Naive thymus-derived CD4-positive, alpha-beta T cell (primary cell): ENCODE measurements around the gene CASTOR1. TPM values are rescaled to one million over a fixed set of nuclear protein-coding genes. Genes with fewer than 3 reads are reported as not detected.
A peak's percentile ranks its signal among the peaks of the same experiment; 100 is the strongest.

Source experiments
- ATAC-seq: fragments of 150-1000 bp; cut with Tn5 transposase; 2 replicates; pipeline ENCODE4 v1.10.0; 2021; ENCODE audit warnings: mild to moderate bottlenecking, moderate library complexity
- CTCF ChIA-PET: fragments of 350-600 bp; sonication (Branson Sonifier 250); formaldehyde crosslinking; loops from one replicate; lab custom pipeline; 2021; ENCODE audit warnings: antibody characterized with exemption; lab: Charles Lee
- POLR2A ChIA-PET: fragments of 350-600 bp; sonication (Branson Sonifier 250); formaldehyde crosslinking; loops from one replicate; lab custom pipeline; 2021; ENCODE audit warnings: antibody characterized with exemption, inconsistent platforms; lab: Charles Lee
- DNase-seq, 9 donors: peaks; one replicate each; pipeline versions ENCODE4 v3.0.0 to v3.0.0-alpha.2; 2020 to 2022; ENCODE audit warnings: mixed read lengths in 1 of 9
- H3K27ac ChIP-seq: one replicate; pipeline ENCODE4 v1.7.0; 2013; ENCODE audit warnings: mild to moderate bottlenecking, low read depth, low read length, moderate library complexity
- H3K27me3 ChIP-seq, 2 donors: one replicate each; pipeline ENCODE4 v1.7.0; 2013; ENCODE audit warnings: low read length in 2 of 2, mild to moderate bottlenecking in 2 of 2, moderate library complexity in 2 of 2; ENCODE audit not compliant: control insufficient read depth in 2 of 2, insufficient read depth in 2 of 2
- H3K36me3 ChIP-seq, 3 experiments: 1 replicate in 2 of 3; 2 replicates in 1 of 3; pipeline ENCODE4 v1.7.0; 2013; ENCODE audit warnings: low read length in 3 of 3, mild to moderate bottlenecking in 3 of 3, moderate library complexity in 1 of 3; ENCODE audit not compliant: insufficient read depth in 3 of 3, control insufficient read depth in 2 of 3
- H3K4me1 ChIP-seq, 2 donors: one replicate each; pipeline ENCODE4 v1.7.0; 2013; ENCODE audit warnings: low read length in 2 of 2, mild to moderate bottlenecking in 2 of 2, moderate library complexity in 1 of 2; ENCODE audit not compliant: control insufficient read depth in 2 of 2, insufficient read depth in 2 of 2
- H3K4me3 ChIP-seq: 2 replicates; pipeline ENCODE4 v1.7.0; 2013; ENCODE audit warnings: mild to moderate bottlenecking, low read length
- H3K9me3 ChIP-seq, 3 experiments: 1 replicate in 2 of 3; 2 replicates in 1 of 3; pipeline ENCODE4 v1.7.0; 2013; ENCODE audit warnings: low read length in 3 of 3; ENCODE audit not compliant: control insufficient read depth in 2 of 3
- H3K27ac Mint-ChIP-seq, 9 donors: one replicate each; pipeline ENCODE4 v1.8.0; 2020 to 2022; ENCODE audit warnings: mixed read lengths in 9 of 9, mild to moderate bottlenecking in 8 of 9, moderate library complexity in 5 of 9, inconsistent platforms in 2 of 9
- H3K27me3 Mint-ChIP-seq, 5 donors: one replicate each; pipeline ENCODE4 v1.8.0; 2021 to 2022; ENCODE audit warnings: mixed read lengths in 5 of 5, mild to moderate bottlenecking in 1 of 5
- H3K36me3 Mint-ChIP-seq, 5 donors: one replicate each; pipeline ENCODE4 v1.8.0; 2020 to 2022; ENCODE audit warnings: mixed read lengths in 5 of 5, mild to moderate bottlenecking in 3 of 5, inconsistent platforms in 1 of 5
- H3K4me1 Mint-ChIP-seq, 7 donors: one replicate each; pipeline ENCODE4 v1.8.0; 2020 to 2022; ENCODE audit warnings: mixed read lengths in 7 of 7, mild to moderate bottlenecking in 3 of 7, inconsistent platforms in 1 of 7
- H3K4me3 Mint-ChIP-seq, 10 donors: one replicate each; pipeline ENCODE4 v1.8.0; 2020 to 2022; ENCODE audit warnings: mild to moderate bottlenecking in 10 of 10, mixed read lengths in 10 of 10, moderate library complexity in 6 of 10, inconsistent platforms in 2 of 10
- H3K9me3 Mint-ChIP-seq, 11 donors: one replicate each; pipeline ENCODE4 v1.8.0; 2020 to 2022; ENCODE audit warnings: mixed read lengths in 11 of 11, mild to moderate bottlenecking in 4 of 11, inconsistent platforms in 1 of 11, moderate library complexity in 1 of 11
- intact Hi-C, 2 donors: fragments of 100-400 bp; cut with micrococcal nuclease; formaldehyde crosslinking; loops; one replicate each; pipeline ENCODE4 v1.15.1; 2023
- polyA plus RNA-seq, 2 donors: library from polyadenylated mRNA; unstranded; fragments of 300-500 nt; fragmentation: Illumina TruSeq; gene quantifications; one replicate each; pipeline ENCODE4 v1.2.3, GENCODE V29; 2021
- total RNA-seq, 6 experiments: library from RNA in 5 of 6; stranded (reverse) in 5 of 6; gene quantifications; 1 replicate in 5 of 6; 2 replicates in 1 of 6; pipeline ENCODE4 v1.2.3 and lab custom pipeline; 2021 to 2026

The CASTOR1 gene
- total and polyA plus RNA-seq, 7 experiments from 2014 or later = 12.4 to 43.0 (median 19.0) TPM

GRCh38 chr22:30287648-30288418 is 1.5 kb downstream of the CASTOR1 start:
- Histone ChIP-seq H3K27ac (peak overlapping the region; percentile 75), H3K9me3 (no peaks in the 10 kb centered on the region), H3K27me3 (no peaks in the 10 kb centered on the region), H3K36me3 (peaks cover 0 to 34% (median 10%) of the 10 kb centered on the region in 3 experiments), H3K4me1 (peaks cover 27 to 28% of the 10 kb centered on the region in 2 donors), H3K4me3 (peak overlapping the region; percentile 80)
- Mint-ChIP-seq H3K36me3 (peaks cover 0 to 9% (median 8%) of the 10 kb centered on the region in 5 donors), H3K4me1 (peaks cover 17 to 51% (median 36%) of the 10 kb centered on the region in 7 donors), H3K9me3 (no peaks in the 10 kb centered on the region), H3K27me3 (no peaks in the 10 kb centered on the region), H3K27ac (peak overlapping the region; percentile 74 to 96 (median 91)), H3K4me3 (peak overlapping the region; percentile 82 to 93 (median 88))
- ATAC-seq (peak; percentile 66), DNase-seq (peak; percentile 70 to 91 (median 88))
- ChIA-PET CTCF (interaction anchor here (0.6 to 8.8 kb wide), 37 partner anchors 8 to 197 kb away, joined by 3 to 157 read pairs (median 6); partner anchors contain the start of genes CCDC157, MTFP1, OSM and RNF215), POLR2A (interaction anchor here (0.6 to 32.8 kb wide), 12 partner anchors 12 to 1386 kb away, joined by 3 to 1265 read pairs (median 10); partner anchors contain the start of genes CCDC157, OSM, RNF215 and SEC14L2)
- intact Hi-C loops = loop anchor here (1.0 to 5.0 kb wide), 8 partner anchors 25 to 794 kb away; partner anchors contain the start of genes RNF215 (in 2 of the 2), SMTN (in 1 of the 2), UQCR10 (in 1 of the 2) and ZMAT5 (in 1 of the 2)

GRCh38 chr22:30286813-30287647 is 2.3 kb downstream of the CASTOR1 start:
- H3K36me3 Mint-ChIP-seq = peaks cover 0 to 12% (median 7%) of the 10 kb centered on the region in 5 donors
- no peaks in the 10 kb centered on the region for H3K27me3 Mint-ChIP-seq
- DNase-seq = peak; percentile 71 to 93 (median 85)
- no peak overlapping the region for H3K27ac ChIP-seq
- no peaks in the 10 kb centered on the region for H3K9me3 Mint-ChIP-seq
- POLR2A ChIA-PET = interaction anchor here (0.6 to 32.8 kb wide), 10 partner anchors 11 to 1387 kb away, joined by 3 to 1265 read pairs (median 16); partner anchors contain the start of genes CCDC157, OSM, RNF215 and SEC14L2
- H3K36me3 ChIP-seq = peaks cover 0 to 26% (median 5%) of the 10 kb centered on the region in 3 experiments
- H3K4me1 ChIP-seq = peaks cover 27 to 35% of the 10 kb centered on the region in 2 donors
- H3K4me3 Mint-ChIP-seq = peak overlapping the region in 1 of 10 donors; percentile 33
- H3K9me3 ChIP-seq = no peaks in the 10 kb centered on the region
- no peaks in the 10 kb centered on the region for H3K27me3 ChIP-seq
- H3K4me1 Mint-ChIP-seq = peaks cover 17 to 57% (median 40%) of the 10 kb centered on the region in 7 donors
- CTCF ChIA-PET = interaction anchor here (0.6 to 8.8 kb wide), 32 partner anchors 7 to 199 kb away, joined by 3 to 157 read pairs (median 6); partner anchors contain the start of genes CCDC157, MTFP1, OSM and RNF215
- intact Hi-C loops = loop anchor here (1.0 to 5.0 kb wide), 5 partner anchors 24 to 795 kb away; partner anchors contain the start of genes RNF215 (in 2 of the 2) and SMTN (in 1 of the 2)
- peak overlapping the region in 5 of 9 donors; percentile 70 to 95 (median 74) for H3K27ac Mint-ChIP-seq
- no peak overlapping the region for H3K4me3 ChIP-seq
- ATAC-seq = peak; percentile 41

GRCh38 chr22:30286331-30286730 is 3.0 kb downstream of the CASTOR1 start:
- peaks cover 17 to 60% (median 36%) of the 10 kb centered on the region in 7 donors for H3K4me1 Mint-ChIP-seq
- no peak overlapping the region for H3K27ac ChIP-seq
- H3K4me3 ChIP-seq = no peak overlapping the region
- H3K27ac Mint-ChIP-seq = peak overlapping the region in 2 of 9 donors; percentile 52 to 71
- ChIA-PET CTCF (interaction anchor here (0.8 to 8.8 kb wide), 14 partner anchors 9 to 558 kb away, joined by 3 to 85 read pairs (median 4); partner anchors contain the start of genes OSM and RNF215), POLR2A (interaction anchor here (0.8 to 32.8 kb wide), 3 partner anchors 23 to 591 kb away, joined by 3 to 1265 read pairs (median 6); partner anchors contain the start of gene TBC1D10A)
- H3K36me3 Mint-ChIP-seq = peaks cover 0 to 14% (median 7%) of the 10 kb centered on the region in 5 donors
- no peak for ATAC-seq
- peak overlapping the region in 1 of 10 donors; percentile 33 for H3K4me3 Mint-ChIP-seq
- peaks cover 27 to 35% of the 10 kb centered on the region in 2 donors for H3K4me1 ChIP-seq
- H3K27me3 Mint-ChIP-seq = no peaks in the 10 kb centered on the region
- H3K27me3 ChIP-seq = no peaks in the 10 kb centered on the region
- no peaks in the 10 kb centered on the region for H3K9me3 ChIP-seq
- no peaks in the 10 kb centered on the region for H3K9me3 Mint-ChIP-seq
- intact Hi-C loops = loop anchor here (1.0 to 5.0 kb wide), 2 partner anchors 23 to 796 kb away; partner anchors contain the start of gene SMTN (in 1 of the 2)
- H3K36me3 ChIP-seq = peaks cover 0 to 19% (median 0%) of the 10 kb centered on the region in 3 experiments
- no peak for DNase-seq

GRCh38 chr22:30285846-30286200 is 3.5 kb downstream of the CASTOR1 start:
- Histone ChIP-seq H3K9me3 (no peaks in the 10 kb centered on the region), H3K4me3 (no peak overlapping the region), H3K4me1 (peaks cover 26 to 32% of the 10 kb centered on the region in 2 donors), H3K27ac (no peak overlapping the region), H3K36me3 (peaks cover 0 to 15% (median 0%) of the 10 kb centered on the region in 3 experiments), H3K27me3 (no peaks in the 10 kb centered on the region)
- intact Hi-C loops = loop anchor here (1.0 to 5.0 kb wide), 2 partner anchors 23 to 796 kb away; partner anchors contain the start of gene SMTN (in 1 of the 2)
- DNase-seq (no peak), ATAC-seq (no peak)
- Mint-ChIP-seq H3K9me3 (no peaks in the 10 kb centered on the region), H3K4me1 (peaks cover 17 to 55% (median 32%) of the 10 kb centered on the region in 7 donors), H3K4me3 (no peak overlapping the region), H3K27ac (no peak overlapping the region), H3K27me3 (no peaks in the 10 kb centered on the region), H3K36me3 (peaks cover 0 to 14% (median 7%) of the 10 kb centered on the region in 5 donors)
- CTCF ChIA-PET = interaction anchor here (0.8 to 8.8 kb wide), 14 partner anchors 9 to 558 kb away, joined by 3 to 85 read pairs (median 4); partner anchors contain the start of genes OSM and RNF215
- POLR2A ChIA-PET = interaction anchor here (0.8 to 32.8 kb wide), 4 partner anchors 16 to 590 kb away, joined by 3 to 1265 read pairs (median 5); partner anchors contain the start of gene TBC1D10A

GRCh38 chr22:30285176-30285845 is 4.0 kb downstream of the CASTOR1 start:
- H3K36me3 Mint-ChIP-seq = peaks cover 0 to 14% (median 7%) of the 10 kb centered on the region in 5 donors
- ATAC-seq (no peak), DNase-seq (no peak)
- Histone ChIP-seq H3K9me3 (no peaks in the 10 kb centered on the region), H3K4me1 (peaks cover 21 to 27% of the 10 kb centered on the region in 2 donors), H3K27me3 (no peaks in the 10 kb centered on the region), H3K36me3 (peaks cover 0 to 15% (median 0%) of the 10 kb centered on the region in 3 experiments), H3K4me3 (no peak overlapping the region), H3K27ac (no peak overlapping the region)
- intact Hi-C loops = loop anchor here in 1 of 2 donors (5.0 kb wide), 1 partner anchor 797 kb away; the partner anchor contains the start of gene SMTN
- H3K27me3 Mint-ChIP-seq = no peaks in the 10 kb centered on the region
- peak overlapping the region in 1 of 9 donors; percentile 82 for H3K27ac Mint-ChIP-seq
- POLR2A ChIA-PET = interaction anchor here (1.5 to 32.8 kb wide), 3 partner anchors 16 to 35 kb away, joined by 4 to 1265 read pairs (median 6); partner anchors contain the start of gene TBC1D10A
- CTCF ChIA-PET = interaction anchor here (0.8 to 8.8 kb wide), 11 partner anchors 8 to 559 kb away, joined by 4 to 85 read pairs (median 8); partner anchors contain the start of genes OSM and RNF215
- H3K9me3 Mint-ChIP-seq = no peaks in the 10 kb centered on the region
- H3K4me3 Mint-ChIP-seq = peak overlapping the region in 1 of 10 donors; percentile 10
- H3K4me1 Mint-ChIP-seq = peaks cover 15 to 52% (median 27%) of the 10 kb centered on the region in 7 donors
